Ovary (tissue), 3 donors: Measurements from ENCODE around the gene ATP8B4.

Source experiments
- POLR2A ChIP-seq: fragments of 450-650 bp; IDR thresholded peaks from one replicate; pipeline ENCODE4 v1.6.1; 2017; ENCODE audit warnings: antibody characterized with exemption, mild to moderate bottlenecking, moderate library complexity
- TF ChIP-seq, protein P1 (sequence below), 3 donors: fragments of 450-650 bp in 2 of 3; fragments of 200-600 bp in 1 of 3; IDR thresholded peaks; one replicate each; pipeline versions ENCODE4 v1.5.1 to v1.8.0; 2016 to 2022; ENCODE audit warnings: antibody characterized with exemption in 3 of 3, mild to moderate bottlenecking in 1 of 3
- donor health status: DM: no; HTN: no; CAD: no.

DNA sequence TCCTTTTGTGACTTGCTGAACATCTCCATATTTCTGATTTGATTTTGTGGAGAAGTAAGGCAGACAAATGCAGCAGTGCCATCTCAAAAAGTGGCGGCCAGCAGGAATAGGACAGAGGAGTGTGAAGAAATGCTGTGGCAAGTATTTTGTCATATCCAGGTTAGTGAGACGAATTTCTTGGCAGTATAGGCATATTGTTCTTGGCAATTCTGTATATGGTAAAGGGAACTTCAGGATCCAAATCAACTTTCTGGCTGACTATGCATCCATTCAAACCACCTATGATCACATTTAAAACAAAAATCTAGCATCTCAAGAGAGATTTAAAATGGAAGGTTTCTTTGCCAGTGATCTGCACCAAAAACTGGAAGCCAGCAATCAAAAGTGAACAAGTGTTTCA, 270.2 kb downstream of the ATP8B4 start:
- TF ChIP-seq, protein P1, sequence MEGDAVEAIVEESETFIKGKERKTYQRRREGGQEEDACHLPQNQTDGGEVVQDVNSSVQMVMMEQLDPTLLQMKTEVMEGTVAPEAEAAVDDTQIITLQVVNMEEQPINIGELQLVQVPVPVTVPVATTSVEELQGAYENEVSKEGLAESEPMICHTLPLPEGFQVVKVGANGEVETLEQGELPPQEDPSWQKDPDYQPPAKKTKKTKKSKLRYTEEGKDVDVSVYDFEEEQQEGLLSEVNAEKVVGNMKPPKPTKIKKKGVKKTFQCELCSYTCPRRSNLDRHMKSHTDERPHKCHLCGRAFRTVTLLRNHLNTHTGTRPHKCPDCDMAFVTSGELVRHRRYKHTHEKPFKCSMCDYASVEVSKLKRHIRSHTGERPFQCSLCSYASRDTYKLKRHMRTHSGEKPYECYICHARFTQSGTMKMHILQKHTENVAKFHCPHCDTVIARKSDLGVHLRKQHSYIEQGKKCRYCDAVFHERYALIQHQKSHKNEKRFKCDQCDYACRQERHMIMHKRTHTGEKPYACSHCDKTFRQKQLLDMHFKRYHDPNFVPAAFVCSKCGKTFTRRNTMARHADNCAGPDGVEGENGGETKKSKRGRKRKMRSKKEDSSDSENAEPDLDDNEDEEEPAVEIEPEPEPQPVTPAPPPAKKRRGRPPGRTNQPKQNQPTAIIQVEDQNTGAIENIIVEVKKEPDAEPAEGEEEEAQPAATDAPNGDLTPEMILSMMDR (IDR thresholded peaks at IDR 0.05), result no peak
- no peak for TF ChIP-seq POLR2A
